PC-9 (cell line): ENCODE results near the gene PKD1L1. TPM values are rescaled to one million over a fixed set of nuclear protein-coding genes. Genes with fewer than 3 reads are reported as not detected.

Source experiments
- BruUV-seq: library from RNA; stranded (reverse); fragments of 400-500 nt; replicated peaks from 2 replicates; lab custom pipeline; 2021; lab: Mats Ljungman, UMichigan
- CTCF ChIA-PET: fragments of 300-600 bp; sonication (Branson Sonifier 250); formaldehyde crosslinking; loops from one replicate; lab custom pipeline; 2022; ENCODE audit warnings: antibody characterized with exemption; lab: Charles Lee
- POLR2A ChIA-PET: fragments of 300-600 bp; sonication (Branson Sonifier 250); formaldehyde crosslinking; loops from one replicate; lab custom pipeline; 2022; ENCODE audit warnings: antibody characterized with exemption; ENCODE audit not compliant: unreplicated experiment; lab: Charles Lee
- DNase-seq, 2 experiments: peaks; one replicate each; pipeline versions ENCODE4 v3.0.0 to v3.0.0-alpha.2; 2015 to 2022; ENCODE audit warnings: mixed read lengths in 1 of 2
- H2AFZ ChIP-seq: fragments of 200-600 bp; sonication (generic); 2 replicates; pipeline ENCODE4 v1.8.1; 2017; ENCODE audit warnings: antibody characterized with exemption
- H3F3A ChIP-seq: fragments of 200-600 bp; sonication (generic); 2 replicates; pipeline ENCODE4 v1.8.1; 2017; ENCODE audit warnings: antibody characterized with exemption, mild to moderate bottlenecking, low read depth; ENCODE audit not compliant: insufficient read depth
- H3K27ac ChIP-seq: fragments of 200-600 bp; sonication (generic); 2 replicates; pipeline ENCODE4 v1.6.1; 2016; ENCODE audit warnings: mixed run types
- H3K27me3 ChIP-seq: fragments of 200-600 bp; sonication (generic); 2 replicates; pipeline ENCODE4 v1.6.1; 2016; ENCODE audit warnings: low read depth, mixed run types; ENCODE audit not compliant: insufficient read depth
- H3K36me3 ChIP-seq: fragments of 200-600 bp; sonication (generic); 2 replicates; pipeline ENCODE4 v1.6.1; 2016; ENCODE audit warnings: low read depth, mixed run types
- H3K4me1 ChIP-seq: fragments of 200-600 bp; sonication (generic); replicated peaks from 2 replicates; pipeline ENCODE4 v1.6.1; 2016; ENCODE audit warnings: mixed run types; ENCODE audit not compliant: insufficient read depth
- H3K4me2 ChIP-seq: fragments of 200-600 bp; sonication (generic); 2 replicates; pipeline ENCODE4 v1.6.1; 2017; ENCODE audit warnings: mixed run types
- H3K4me3 ChIP-seq: fragments of 200-600 bp; sonication (generic); 2 replicates; pipeline ENCODE4 v1.6.1; 2016; ENCODE audit warnings: mixed run types
- H3K79me2 ChIP-seq: fragments of 200-600 bp; sonication (generic); 2 replicates; pipeline ENCODE4 v1.6.1; 2017; ENCODE audit warnings: low read depth, mixed run types
- H3K9me2 ChIP-seq: fragments of 200-600 bp; sonication (generic); 2 replicates; pipeline ENCODE4 v1.8.1; 2017; ENCODE audit warnings: mild to moderate bottlenecking; ENCODE audit not compliant: insufficient read depth
- H3K9me3 ChIP-seq: fragments of 200-600 bp; sonication (generic); 2 replicates; pipeline ENCODE4 v1.8.1; 2016; ENCODE audit warnings: low read depth; ENCODE audit not compliant: insufficient read depth
- H4K20me1 ChIP-seq: fragments of 200-600 bp; sonication (generic); 2 replicates; pipeline ENCODE4 v1.8.1; 2017; ENCODE audit not compliant: insufficient read depth
- CTCF ChIP-seq: fragments of 200-600 bp; sonication (generic); conservative IDR thresholded peaks from 2 replicates; pipeline ENCODE4 v1.6.1; 2017; ENCODE audit warnings: mixed run types, antibody characterized with exemption, mild to moderate bottlenecking, moderate library complexity
- EZH2 ChIP-seq: fragments of 200-600 bp; sonication (generic); IDR thresholded peaks from 2 replicates; pipeline ENCODE4 v1.8.0; 2017; ENCODE audit warnings: antibody characterized with exemption, low read depth
- intact Hi-C: fragments of 100-400 bp; cut with micrococcal nuclease; formaldehyde crosslinking; loops from one replicate; pipeline ENCODE4 v1.10.0; 2022; ENCODE audit not compliant: unreplicated experiment
- total RNA-seq: library from RNA; stranded (reverse); gene quantifications from 2 replicates; pipeline ENCODE4 v1.2.3, GENCODE V29; 2021

Gene PKD1L1
- total RNA-seq, 1 experiment from 2014 or later, result 0.07 TPM

DNA sequence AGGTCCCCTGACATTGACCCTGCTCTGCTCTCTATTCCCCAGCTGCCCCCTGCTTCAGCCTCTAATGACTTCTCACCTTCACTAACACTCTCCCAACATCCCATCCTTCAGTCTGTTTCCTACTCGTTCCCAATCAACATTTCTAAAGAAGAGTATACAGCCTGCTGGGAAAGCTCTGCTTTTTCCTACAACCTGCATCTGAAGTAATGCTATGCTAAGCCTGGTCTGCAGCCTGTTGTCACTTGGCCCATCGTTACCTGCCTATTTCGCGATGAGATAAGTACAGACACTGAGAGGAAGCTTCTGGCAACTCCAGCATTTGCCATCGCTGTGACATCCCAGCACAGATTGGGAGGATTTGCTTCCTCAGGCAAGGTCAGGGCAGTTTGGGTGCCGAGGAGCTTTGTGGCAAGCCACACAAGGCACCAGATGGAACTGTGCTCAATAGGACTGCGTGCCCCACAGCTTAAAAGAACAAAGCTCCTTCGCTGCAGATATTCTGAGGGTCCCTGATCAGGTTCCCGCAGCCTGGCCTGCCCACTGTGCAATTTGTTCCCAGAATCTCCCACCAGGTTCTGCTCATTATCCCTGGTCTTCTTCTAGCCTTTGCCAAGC, 51.4 kb downstream of the PKD1L1 start:
- no peaks in the 10 kb centered on the region for H3K27me3 ChIP-seq
- H3K9me3 ChIP-seq, result no peaks in the 10 kb centered on the region
- H3K4me2 ChIP-seq, result no peak overlapping the region
- DNase-seq, result no peak
- no peak overlapping the region for H2AFZ ChIP-seq
- H3K79me2 ChIP-seq, result no peaks in the 10 kb centered on the region
- H3K36me3 ChIP-seq, result no peaks in the 10 kb centered on the region
- ChIA-PET POLR2A (no interaction called here), CTCF (no interaction called here)
- H3K4me3 ChIP-seq, result no peak overlapping the region
- intact Hi-C loops, result no loop called here
- H3F3A ChIP-seq, result peaks cover 10% of the 10 kb centered on the region
- H3K27ac ChIP-seq, result no peak overlapping the region
- no TSS peak for BruUV-seq
- no peaks in the 10 kb centered on the region for H3K9me2 ChIP-seq
- TF ChIP-seq CTCF, result no peak
- no peak for TF ChIP-seq EZH2
- H4K20me1 ChIP-seq, result no peaks in the 10 kb centered on the region
- H3K4me1 ChIP-seq, result peaks cover 17% of the 10 kb centered on the region

DNA sequence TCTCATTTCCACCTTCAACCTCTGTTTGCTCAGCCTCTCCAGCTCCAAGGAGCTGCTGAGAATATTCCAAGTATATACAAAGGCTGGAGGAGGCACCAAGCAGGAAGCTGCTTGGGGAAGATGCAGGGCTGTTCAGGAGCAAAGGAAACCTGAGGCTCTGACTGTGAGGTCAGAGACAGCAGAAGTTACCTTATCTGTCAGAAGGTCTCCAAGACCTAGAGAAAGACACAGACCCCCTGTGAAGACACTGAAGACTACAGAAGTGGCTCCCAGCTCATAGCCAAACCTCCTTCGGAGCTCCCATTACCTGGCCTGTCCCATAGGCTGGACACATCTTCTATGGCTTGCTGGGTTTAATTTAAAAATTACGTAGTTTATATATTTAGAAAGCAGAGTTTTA, 53.2 kb downstream of the PKD1L1 start:
- Histone ChIP-seq H3K27ac (no peak overlapping the region), H2AFZ (no peak overlapping the region), H3K27me3 (no peaks in the 10 kb centered on the region), H3K9me3 (no peaks in the 10 kb centered on the region), H3K9me2 (no peaks in the 10 kb centered on the region), H3F3A (no peaks in the 10 kb centered on the region; the same call in none of the 2 replicates), H4K20me1 (no peaks in the 10 kb centered on the region), H3K79me2 (no peaks in the 10 kb centered on the region), H3K4me3 (no peak overlapping the region), H3K4me2 (no peak overlapping the region), H3K36me3 (no peaks in the 10 kb centered on the region), H3K4me1 (0 out of 2 replicates have a peak, but pooled peaks cover 3% of the 10 kb centered on the region)
- BruUV-seq, result no TSS peak
- DNase-seq, result no peak
- ChIA-PET POLR2A (no interaction called here), CTCF (no interaction called here)
- TF ChIP-seq CTCF (no peak), EZH2 (no peak)
- intact Hi-C loops, result no loop called here

GRCh38 chr7:47893721-47894365, 54.4 kb downstream of the PKD1L1 start:
- ChIA-PET POLR2A (interaction anchor here (0.6 kb wide), 1 partner anchor 629 kb away, joined by 4 read pairs; no protein-coding TSS in a partner anchor), CTCF (interaction anchor here (0.6 kb wide), 1 partner anchor 274 kb away, joined by 7 read pairs; no protein-coding TSS in a partner anchor)
- TF ChIP-seq CTCF, result no peak
- TF ChIP-seq EZH2, result no peak
- Histone ChIP-seq H3K27ac (no peak overlapping the region), H3K36me3 (no peaks in the 10 kb centered on the region), H4K20me1 (no peaks in the 10 kb centered on the region), H3K4me2 (no peak overlapping the region), H3K9me2 (no peaks in the 10 kb centered on the region), H3K4me3 (no peak overlapping the region), H3K9me3 (no peaks in the 10 kb centered on the region), H3K79me2 (no peaks in the 10 kb centered on the region), H2AFZ (no peak overlapping the region), H3K27me3 (no peaks in the 10 kb centered on the region), H3F3A (no peaks in the 10 kb centered on the region; the same call in none of the 2 replicates), H3K4me1 (0 out of 2 replicates have a peak, but pooled peaks cover 3% of the 10 kb centered on the region)
- no TSS peak for BruUV-seq
- intact Hi-C loops, result no loop called here
- no peak for DNase-seq
